SKM-1 treated with dmso at 0.1 percent for 144 hours (cell line): Measurements from ENCODE around the gene MFN1.

ENCODE experiments used
- DNase-seq: peaks from one replicate; lab custom pipeline; 2025; ENCODE audit not compliant: unreplicated experiment; lab: John Stamatoyannopoulos, UW

The MFN1 gene

DNA sequence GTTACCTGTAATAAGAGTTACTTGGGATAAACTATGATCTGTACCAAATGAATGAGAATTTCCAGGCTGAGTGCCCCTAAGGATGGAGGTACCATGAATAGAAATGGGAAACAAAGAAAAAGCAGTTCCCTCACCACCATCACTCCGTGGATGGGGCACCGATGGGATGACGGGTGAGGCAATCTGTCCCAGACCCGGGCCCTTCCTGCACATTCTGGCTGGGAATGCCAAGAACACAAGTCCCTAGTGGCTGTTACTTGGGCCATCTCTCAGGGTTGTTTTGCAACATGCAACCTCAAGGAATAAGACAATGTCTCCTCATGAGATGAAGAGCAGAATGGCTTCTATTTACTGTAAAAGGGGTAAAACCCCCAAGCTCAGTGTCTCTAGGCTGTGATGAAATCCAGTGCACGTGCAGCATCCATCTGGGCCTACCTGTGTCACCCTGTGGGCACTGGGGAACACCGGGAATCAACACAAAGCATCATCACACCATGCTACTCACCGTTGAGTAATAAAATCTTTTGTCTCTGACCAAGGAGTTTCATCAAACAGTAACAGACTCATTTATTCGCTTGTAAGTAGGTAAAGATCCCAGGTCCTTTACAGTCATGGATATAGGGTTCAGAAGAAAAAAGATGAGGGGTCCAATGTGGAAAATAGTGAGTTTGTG, 81.5 kb downstream of the MFN1 start:
- no peak for DNase-seq

DNA sequence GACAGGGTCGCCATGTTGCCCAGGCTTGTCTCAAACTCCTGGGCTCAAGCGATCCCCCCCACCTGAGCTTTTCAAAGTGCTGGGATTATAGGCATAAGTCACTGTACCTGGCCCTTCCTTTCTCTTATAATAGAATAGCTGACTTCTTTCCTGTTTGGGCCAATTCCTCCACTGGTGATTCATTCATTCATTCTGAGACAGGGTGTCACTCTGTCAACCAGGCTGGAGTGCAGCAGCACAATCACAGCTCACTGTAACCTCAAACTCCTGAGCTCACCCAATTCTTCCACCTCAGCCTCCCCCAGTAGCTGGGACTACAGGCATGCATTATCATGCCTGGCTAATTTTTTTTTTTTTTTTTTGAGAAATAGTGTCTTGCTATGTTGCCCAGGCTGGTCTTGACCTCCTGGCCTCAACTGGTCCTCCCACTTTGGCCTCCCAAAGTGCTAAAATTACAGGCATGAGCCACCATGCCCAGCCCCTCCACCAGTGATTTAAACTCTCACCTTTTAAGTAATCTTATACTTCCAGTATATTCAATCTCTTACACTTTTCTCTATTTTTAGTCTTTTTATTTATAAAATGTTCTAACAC, 82.9 kb downstream of the MFN1 start:
- no peak for DNase-seq

DNA sequence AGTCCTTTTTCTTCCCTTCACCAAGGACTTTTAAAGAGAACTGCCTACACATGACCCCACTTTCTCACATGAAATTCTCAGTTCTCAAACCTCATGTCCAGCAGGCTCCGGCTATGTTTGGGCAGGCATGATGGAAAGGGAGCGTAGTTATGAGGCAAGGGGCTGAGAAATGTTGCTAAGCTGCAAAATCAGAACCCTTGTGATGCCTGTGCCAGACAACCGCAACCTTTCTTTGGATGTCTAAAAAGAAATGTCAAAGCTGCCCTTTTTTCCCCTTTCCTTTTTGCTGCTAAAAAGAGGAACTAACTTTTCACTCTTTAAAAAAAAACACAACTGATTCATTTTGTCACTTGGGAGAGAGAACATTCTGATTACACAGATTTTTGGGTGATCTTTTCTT, 84.5 kb downstream of the MFN1 start:
- peak; percentile 74 for DNase-seq

DNA sequence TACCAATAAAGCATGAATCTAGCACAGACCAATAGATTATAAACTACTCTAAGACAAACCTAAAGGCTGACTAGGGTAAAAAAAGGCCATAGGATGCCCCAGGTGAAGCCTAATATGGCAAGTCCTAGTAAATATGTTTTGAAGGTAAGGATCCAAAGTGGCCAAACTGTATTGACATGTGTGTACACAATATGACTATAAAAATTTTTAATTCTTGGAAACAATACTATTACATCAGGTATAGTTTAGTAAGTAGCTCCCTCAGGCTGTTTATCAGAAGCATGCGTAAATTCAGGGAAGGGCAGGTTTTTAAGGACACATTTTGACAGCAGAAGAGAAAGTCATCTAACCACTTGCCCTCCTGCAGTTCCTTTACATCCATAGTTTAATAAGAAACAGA, 84.9 kb downstream of the MFN1 start:
- DNase-seq, result no peak

DNA sequence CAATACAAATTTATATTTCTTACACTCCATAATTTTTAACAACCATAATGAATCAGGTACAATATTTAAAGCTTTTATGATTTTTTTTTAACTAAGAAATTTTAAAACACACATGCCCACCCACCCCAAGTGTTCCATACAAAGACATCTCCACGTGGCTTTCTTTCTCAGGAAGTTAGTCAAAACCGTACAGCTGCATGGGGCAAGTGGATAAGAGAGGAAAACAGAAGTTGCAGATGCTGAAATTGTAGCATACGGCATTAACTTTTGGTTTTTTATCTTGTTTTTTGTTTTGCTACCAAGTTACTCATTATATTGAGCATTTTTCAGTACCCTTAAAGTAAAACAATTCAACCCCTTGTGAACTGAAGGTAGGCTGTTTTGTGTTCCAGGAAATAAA, 89.0 kb downstream of the MFN1 start:
- no peak for DNase-seq

DNA sequence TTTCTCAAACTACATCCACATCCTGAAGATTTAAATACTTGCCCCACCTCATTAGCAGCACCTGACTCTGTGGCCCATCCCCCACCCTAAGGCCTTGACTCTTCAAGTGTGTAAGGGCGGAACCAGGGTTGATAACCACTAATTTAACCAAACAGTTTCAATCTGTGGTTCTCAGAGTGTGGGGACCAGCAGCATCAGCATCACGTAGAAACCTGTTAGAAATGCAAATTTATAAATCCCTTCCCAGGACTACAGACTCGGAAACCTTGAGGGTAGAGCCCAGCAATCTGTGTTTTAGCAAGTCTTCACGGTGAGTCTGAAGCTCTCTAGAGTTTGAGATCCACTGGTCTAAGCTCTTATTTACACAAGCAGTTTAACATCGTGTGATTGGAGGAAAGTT, 91.3 kb downstream of the MFN1 start:
- no peak for DNase-seq
